Eye (tissue), 1 donor: ENCODE results near the gene EHHADH.
"Not testable (repeated sequence)": the region's sequence is repeated elsewhere in the genome, so short reads cannot be mapped to it uniquely, and the experiment has no call there.

Source experiments
- DNase-seq: peaks from one replicate; pipeline ENCODE4 v3.0.0-alpha.2; 2015

Gene EHHADH

GRCh38 chr3:185253645-185254410 lies at the start of gene EHHADH:
Gene EHHADH (minus strand): TSS chr3:185254049. CDS start chr3:185254022, 27 bp downstream.
- peak; percentile 74 for DNase-seq

GRCh38 chr3:185299918-185300426 lies 46.1 kb upstream of the EHHADH start:
- not testable (repeated sequence) for DNase-seq

- DNase-seq = no peak
These were observed 44.0 kb upstream of the EHHADH start for GRCh38 chr3:185297867-185298266.

- no peak for DNase-seq
These were observed 38.4 kb upstream of the EHHADH start for GRCh38 chr3:185292238-185292637.

- DNase-seq = no peak
These were observed 36.4 kb upstream of the EHHADH start for GRCh38 chr3:185290266-185290665.

GRCh38 chr3:185283374-185283935 lies 29.6 kb upstream of the EHHADH start:
- no peak for DNase-seq

GRCh38 chr3:185282696-185283373 lies 29.0 kb upstream of the EHHADH start:
- DNase-seq = peak; percentile 99

- DNase-seq = peak; percentile 44
These were observed 26.9 kb upstream of the EHHADH start for GRCh38 chr3:185280572-185281365.

- no peak for DNase-seq
These were observed 25.8 kb upstream of the EHHADH start for GRCh38 chr3:185279587-185280138.

- DNase-seq = no peak
These were observed 22.6 kb upstream of the EHHADH start for GRCh38 chr3:185276415-185276814.

- DNase-seq = no peak
These were observed 18.2 kb upstream of the EHHADH start for GRCh38 chr3:185272033-185272432.

GRCh38 chr3:185270956-185271332 lies 17.1 kb upstream of the EHHADH start:
- no peak for DNase-seq

GRCh38 chr3:185270262-185270955 lies 16.6 kb upstream of the EHHADH start:
- DNase-seq = peak; percentile 50

- DNase-seq = no peak
These were observed 14.5 kb upstream of the EHHADH start for GRCh38 chr3:185268194-185268962.

- no peak for DNase-seq
These were observed 13.3 kb upstream of the EHHADH start for GRCh38 chr3:185267193-185267592.

- DNase-seq = no peak
These were observed 11.2 kb upstream of the EHHADH start for GRCh38 chr3:185264849-185265553.

GRCh38 chr3:185263423-185263822 lies 9.6 kb upstream of the EHHADH start:
- no peak for DNase-seq

GRCh38 chr3:185257334-185257733 lies 3.5 kb upstream of the EHHADH start:
- no peak for DNase-seq

- DNase-seq = no peak
These were observed 950 bp upstream of the EHHADH start for GRCh38 chr3:185254799-185255198.

- DNase-seq = not testable (repeated sequence)
These were observed 716 bp downstream of the EHHADH start for GRCh38 chr3:185253133-185253532.

- DNase-seq = no peak
These were observed 2.6 kb downstream of the EHHADH start for GRCh38 chr3:185251272-185251671.
